DND-41 (cell line): ENCODE data around the gene ARHGAP26.

Source experiments
- ATAC-seq: fragments of 200-7000 bp; cut with Tn5 transposase; 3 replicates; pipeline ENCODE4 v1.9.1; 2021; ENCODE audit warnings: low read depth; ENCODE audit not compliant: insufficient read depth
- DNase-seq: peaks from one replicate; pipeline ENCODE4 v3.0.0-alpha.2; 2020
- H2AFZ ChIP-seq: 2 replicates; pipeline ENCODE4 v1.6.0; 2012; ENCODE audit warnings: low read depth, low read length
- H3K27ac ChIP-seq: 2 replicates; pipeline ENCODE4 v1.5.1; 2012; ENCODE audit warnings: low read length, inconsistent platforms
- H3K27me3 ChIP-seq: fragments of 200-600 bp; sonication (generic); 2 replicates; pipeline ENCODE4 v1.6.0; 2012; ENCODE audit warnings: low read length, mild to moderate bottlenecking, inconsistent platforms; ENCODE audit not compliant: insufficient read depth, poor library complexity
- H3K36me3 ChIP-seq: 2 replicates; pipeline ENCODE4 v1.5.1; 2012; ENCODE audit warnings: low read length, inconsistent platforms; ENCODE audit not compliant: insufficient read depth
- H3K4me1 ChIP-seq: 2 replicates; pipeline ENCODE4 v1.5.1; 2012; ENCODE audit warnings: mild to moderate bottlenecking, low read length; ENCODE audit not compliant: insufficient read depth
- H3K4me2 ChIP-seq: 2 replicates; pipeline ENCODE4 v1.6.0; 2012; ENCODE audit warnings: mild to moderate bottlenecking, moderate library complexity, low read length, inconsistent platforms; ENCODE audit not compliant: insufficient read depth
- H3K4me3 ChIP-seq, 2 experiments: fragments of 200-600 bp in 1 of 2; shearing (Covaris generic) in 1 of 2; 2 replicates each; pipeline ENCODE4 v1.5.1; 2012 to 2016; ENCODE audit warnings: inconsistent platforms in 2 of 2, low read length in 2 of 2, mild to moderate bottlenecking in 2 of 2, low read depth in 1 of 2, moderate library complexity in 1 of 2
- H3K79me2 ChIP-seq: 2 replicates; pipeline ENCODE4 v1.6.0; 2012; ENCODE audit warnings: low read length, inconsistent platforms; ENCODE audit not compliant: insufficient read depth
- H3K9ac ChIP-seq: 2 replicates; pipeline ENCODE4 v1.6.0; 2012; ENCODE audit warnings: low read depth, mild to moderate bottlenecking, inconsistent platforms, low read length, moderate library complexity
- H3K9me3 ChIP-seq: 2 replicates; pipeline ENCODE4 v1.5.1; 2012; ENCODE audit warnings: low read length, moderate library complexity, mild to moderate bottlenecking, inconsistent platforms; ENCODE audit not compliant: insufficient read depth, severe bottlenecking
- H4K20me1 ChIP-seq: 2 replicates; pipeline ENCODE4 v1.6.0; 2012; ENCODE audit warnings: low read length; ENCODE audit not compliant: insufficient read depth
- CTCF ChIP-seq: IDR thresholded peaks from 2 replicates; pipeline ENCODE4 v1.5.1; 2012; ENCODE audit warnings: borderline replicate concordance, low read length, moderate library complexity, mild to moderate bottlenecking; ENCODE audit not compliant: poor library complexity, severe bottlenecking; ENCODE audit errors: extremely low read depth
- EZH2 ChIP-seq: IDR thresholded peaks from 3 replicates; pipeline ENCODE4 v1.6.1; 2012; ENCODE audit warnings: borderline replicate concordance, low read depth, mild to moderate bottlenecking, moderate library complexity, low read length, inconsistent platforms; ENCODE audit not compliant: severe bottlenecking

The ARHGAP26 gene

GRCh38 chr5:142929587-142929986, 159.4 kb downstream of the ARHGAP26 start:
- Histone ChIP-seq H3K9me3 (no peaks in the 10 kb centered on the region), H3K4me2 (no peak overlapping the region), H3K27ac (peak overlapping the region; percentile 49), H3K36me3 (peaks cover 22% of the 10 kb centered on the region), H3K79me2 (no peaks in the 10 kb centered on the region), H3K4me1 (peaks cover 27% of the 10 kb centered on the region), H3K27me3 (no peaks in the 10 kb centered on the region), H2AFZ (no peak overlapping the region), H3K9ac (no peak overlapping the region), H4K20me1 (no peaks in the 10 kb centered on the region), H3K4me3 (no peak overlapping the region)
- ATAC-seq: peak; percentile 76
- TF ChIP-seq EZH2 (no peak), CTCF (no peak)
- DNase-seq: peak; percentile 23

GRCh38 chr5:142930395-142931110, 160.4 kb downstream of the ARHGAP26 start:
- Histone ChIP-seq H3K9me3 (no peaks in the 10 kb centered on the region), H3K9ac (no peak overlapping the region), H3K36me3 (peaks cover 22% of the 10 kb centered on the region), H4K20me1 (no peaks in the 10 kb centered on the region), H3K27ac (no peak overlapping the region), H3K79me2 (no peaks in the 10 kb centered on the region), H2AFZ (no peak overlapping the region), H3K27me3 (no peaks in the 10 kb centered on the region), H3K4me1 (peaks cover 27% of the 10 kb centered on the region), H3K4me3 (no peak overlapping the region), H3K4me2 (no peak overlapping the region)
- ATAC-seq (no peak), DNase-seq (no peak)
- no peak for TF ChIP-seq EZH2
- TF ChIP-seq CTCF: no peak

- Histone ChIP-seq H3K9ac (no peak overlapping the region), H3K27ac (no peak overlapping the region), H3K79me2 (no peaks in the 10 kb centered on the region), H3K27me3 (no peaks in the 10 kb centered on the region), H3K4me1 (peaks cover 27% of the 10 kb centered on the region), H3K9me3 (no peaks in the 10 kb centered on the region), H3K4me3 (no peak overlapping the region), H2AFZ (no peak overlapping the region), H3K4me2 (no peak overlapping the region), H3K36me3 (peaks cover 22% of the 10 kb centered on the region), H4K20me1 (no peaks in the 10 kb centered on the region)
- no peak for DNase-seq
- TF ChIP-seq EZH2 (no peak), CTCF (no peak)
- no peak for ATAC-seq
Observed at GRCh38 chr5:142931896-142932686, 161.9 kb downstream of the ARHGAP26 start.
